GM06990 (cell line): ENCODE data around the gene RABGAP1.

Source experiments
- DNase-seq: peaks from one replicate; pipeline ENCODE4 v3.0.0-alpha.2; 2011; ENCODE audit not compliant: insufficient read length; ENCODE audit errors: extremely low read depth
- H3K27me3 ChIP-seq: replicated peaks from 2 replicates; pipeline ENCODE4 v1.6.0; 2011; ENCODE audit warnings: low read length; ENCODE audit not compliant: control insufficient read depth, insufficient read depth
- H3K36me3 ChIP-seq: 2 replicates; pipeline ENCODE4 v1.5.1; 2011; ENCODE audit warnings: low read length; ENCODE audit not compliant: control insufficient read depth, insufficient read depth
- H3K4me3 ChIP-seq: replicated peaks from 2 replicates; pipeline ENCODE4 v1.5.1; 2011; ENCODE audit warnings: low read depth, mild to moderate bottlenecking, control low read depth, low read length
- TF ChIP-seq, protein P1 (sequence below): IDR thresholded peaks from 2 replicates; pipeline ENCODE4 v1.5.1; 2011; ENCODE audit warnings: low read length, control low read depth, mild to moderate bottlenecking, inconsistent platforms; ENCODE audit not compliant: insufficient read depth, poor library complexity, severe bottlenecking

RABGAP1 gene

DNA sequence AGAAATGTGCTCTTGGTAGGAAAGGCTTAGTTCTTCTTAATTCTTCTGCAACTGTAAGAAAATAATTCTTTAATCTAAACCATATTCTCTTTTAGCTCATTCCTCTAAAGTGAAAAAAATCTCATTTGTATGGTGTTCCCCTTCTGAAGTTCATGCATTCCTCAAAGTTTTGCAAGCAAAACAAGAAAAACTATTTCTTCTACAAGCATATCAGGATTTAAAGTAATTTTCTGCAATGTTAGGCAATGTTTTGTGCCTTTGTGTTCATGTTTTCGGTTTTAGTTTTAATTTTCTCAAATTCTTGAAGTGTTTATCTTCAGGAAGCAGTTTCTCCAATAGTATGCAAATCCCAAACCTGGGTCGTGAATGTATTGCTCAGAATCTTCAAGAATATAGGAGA, 80.0 kb downstream of the RABGAP1 start:
- Histone ChIP-seq H3K4me3 (no peak overlapping the region), H3K36me3 (no peaks in the 10 kb centered on the region; the same call in none of the 2 replicates), H3K27me3 (no peaks in the 10 kb centered on the region)
- TF ChIP-seq, protein P1, sequence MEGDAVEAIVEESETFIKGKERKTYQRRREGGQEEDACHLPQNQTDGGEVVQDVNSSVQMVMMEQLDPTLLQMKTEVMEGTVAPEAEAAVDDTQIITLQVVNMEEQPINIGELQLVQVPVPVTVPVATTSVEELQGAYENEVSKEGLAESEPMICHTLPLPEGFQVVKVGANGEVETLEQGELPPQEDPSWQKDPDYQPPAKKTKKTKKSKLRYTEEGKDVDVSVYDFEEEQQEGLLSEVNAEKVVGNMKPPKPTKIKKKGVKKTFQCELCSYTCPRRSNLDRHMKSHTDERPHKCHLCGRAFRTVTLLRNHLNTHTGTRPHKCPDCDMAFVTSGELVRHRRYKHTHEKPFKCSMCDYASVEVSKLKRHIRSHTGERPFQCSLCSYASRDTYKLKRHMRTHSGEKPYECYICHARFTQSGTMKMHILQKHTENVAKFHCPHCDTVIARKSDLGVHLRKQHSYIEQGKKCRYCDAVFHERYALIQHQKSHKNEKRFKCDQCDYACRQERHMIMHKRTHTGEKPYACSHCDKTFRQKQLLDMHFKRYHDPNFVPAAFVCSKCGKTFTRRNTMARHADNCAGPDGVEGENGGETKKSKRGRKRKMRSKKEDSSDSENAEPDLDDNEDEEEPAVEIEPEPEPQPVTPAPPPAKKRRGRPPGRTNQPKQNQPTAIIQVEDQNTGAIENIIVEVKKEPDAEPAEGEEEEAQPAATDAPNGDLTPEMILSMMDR, result no peak
- DNase-seq, result no peak

DNA sequence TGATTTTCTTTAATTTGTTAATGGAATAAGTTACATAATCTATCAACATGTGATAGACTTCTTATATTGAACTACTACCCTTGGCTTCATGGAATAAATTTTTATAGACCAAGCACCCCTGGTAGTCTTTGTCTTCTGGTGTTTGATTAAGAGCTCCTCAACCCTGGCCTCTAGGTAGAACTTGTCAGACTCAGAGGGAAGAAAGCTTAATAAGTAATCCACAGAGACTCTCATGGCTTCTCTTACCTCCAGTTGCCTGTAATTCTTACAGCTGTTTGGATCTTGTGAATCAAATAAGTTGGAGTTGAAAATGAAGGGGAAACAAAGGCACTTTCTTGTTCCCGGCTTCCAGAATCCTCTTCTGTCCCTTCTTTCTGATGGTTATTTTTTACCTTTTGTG, 85.6 kb downstream of the RABGAP1 start:
- Histone ChIP-seq H3K4me3 (no peak overlapping the region), H3K36me3 (peaks cover 2% of the 10 kb centered on the region), H3K27me3 (no peaks in the 10 kb centered on the region)
- TF ChIP-seq, protein P1, result no peak
- no peak for DNase-seq

DNA sequence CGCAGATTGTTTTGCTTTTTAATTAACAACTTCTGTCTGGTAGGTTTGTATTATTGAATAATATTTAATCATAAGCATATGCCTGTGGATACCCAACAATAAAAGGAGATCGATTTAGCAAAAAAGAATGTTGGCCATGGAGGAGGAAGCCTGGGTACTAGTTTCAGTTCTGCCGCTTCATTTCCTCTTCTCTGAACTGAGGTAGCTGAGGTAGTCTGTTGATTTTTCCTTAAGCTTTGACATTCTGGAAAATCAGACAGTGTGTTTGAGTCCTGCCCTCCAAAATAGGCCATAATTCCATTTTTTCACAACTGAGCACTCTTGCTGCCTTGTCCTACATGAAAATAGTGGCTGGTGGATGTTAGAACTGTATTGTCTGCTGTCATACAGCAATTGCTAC, 86.7 kb downstream of the RABGAP1 start:
- peaks cover 2% of the 10 kb centered on the region for H3K36me3 ChIP-seq
- TF ChIP-seq, protein P1, result no peak
- H3K4me3 ChIP-seq, result no peak overlapping the region
- DNase-seq, result no peak
- no peaks in the 10 kb centered on the region for H3K27me3 ChIP-seq

DNA sequence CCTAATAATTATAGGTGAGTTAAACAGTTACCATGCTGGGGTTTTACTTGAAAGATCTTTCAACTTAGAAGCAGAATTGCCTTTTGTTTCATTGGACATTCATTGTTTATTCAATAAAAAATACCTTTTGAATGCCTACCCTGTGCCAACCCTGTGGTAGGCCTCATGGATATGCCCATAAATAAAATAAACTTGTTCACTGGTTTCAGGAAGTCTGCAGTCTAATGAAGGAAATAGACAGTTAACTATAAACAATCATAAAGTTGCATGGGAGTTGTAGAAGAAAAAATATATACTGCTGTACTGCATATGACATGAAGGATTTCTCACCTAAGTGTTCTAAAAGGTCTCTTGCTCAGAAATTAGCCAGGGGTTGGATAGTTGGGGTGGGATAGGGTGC, 87.3 kb downstream of the RABGAP1 start:
- peaks cover 2% of the 10 kb centered on the region for H3K36me3 ChIP-seq
- TF ChIP-seq, protein P1, result no peak
- no peak overlapping the region for H3K4me3 ChIP-seq
- no peaks in the 10 kb centered on the region for H3K27me3 ChIP-seq
- DNase-seq, result no peak

DNA sequence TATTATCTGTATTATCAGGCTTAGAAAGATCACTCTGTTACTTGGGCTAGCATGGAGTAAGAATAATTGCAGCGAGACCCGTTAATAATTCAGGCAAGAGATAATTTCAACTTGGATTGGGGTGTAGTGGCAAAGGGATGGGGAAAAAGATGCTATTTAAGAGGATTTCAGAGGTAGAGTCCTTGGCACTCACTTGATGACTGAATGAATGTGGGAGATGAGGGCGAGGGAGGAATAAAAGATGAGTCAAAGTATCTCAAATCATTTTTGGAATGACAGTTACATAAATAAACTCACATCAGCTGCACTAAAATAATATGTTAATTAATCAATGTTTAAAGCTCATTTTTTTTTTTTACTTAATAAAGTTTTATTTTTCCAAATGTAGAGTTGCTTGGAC, 88.2 kb downstream of the RABGAP1 start:
- Histone ChIP-seq H3K36me3 (peaks cover 2% of the 10 kb centered on the region), H3K4me3 (no peak overlapping the region), H3K27me3 (no peaks in the 10 kb centered on the region)
- TF ChIP-seq, protein P1, result no peak
- DNase-seq, result no peak

DNA sequence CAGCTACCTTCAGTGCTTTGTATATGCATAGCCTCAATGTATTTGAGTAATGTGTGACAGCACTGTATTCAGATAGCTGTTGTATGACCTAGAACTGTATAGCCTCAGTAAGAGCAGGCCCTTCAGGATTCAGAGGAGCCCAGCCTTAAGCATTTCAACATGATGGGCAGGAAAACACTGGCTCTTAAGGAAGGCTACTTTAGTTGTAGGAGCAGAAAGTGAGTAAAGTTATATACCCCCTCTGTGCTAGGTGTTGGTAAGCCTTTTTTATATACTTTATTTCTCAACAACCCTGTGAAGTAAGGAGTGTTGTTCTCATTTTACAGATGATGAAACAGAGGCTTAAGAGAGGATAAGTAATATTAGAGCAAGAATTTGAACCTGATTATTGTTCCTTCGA, 91.1 kb downstream of the RABGAP1 start:
- DNase-seq, result no peak
- H3K36me3 ChIP-seq, result peaks cover 4% of the 10 kb centered on the region
- TF ChIP-seq, protein P1, result no peak
- H3K4me3 ChIP-seq, result no peak overlapping the region
- no peaks in the 10 kb centered on the region for H3K27me3 ChIP-seq
